ENCODE data around the gene LMTK2.

- TF ChIP-seq POLR2A (IDR thresholded peaks at IDR 0.05; ENCODE audit: low read length) = no peak
- no peak for TF ChIP-seq GATA1 (IDR thresholded peaks at IDR 0.05; ENCODE audit: low read depth, low read length)
Observed at GRCh38 chr7:98236355-98237185, 129.9 kb downstream of the LMTK2 start.
